ENCODE results near the gene ROR1. TPM values are rescaled to one million over a fixed set of nuclear protein-coding genes. Genes with fewer than 3 reads are reported as not detected.

ROR1 gene
- total and polyA plus RNA-seq, 2 donors (not counting 3 experiments of a cell fraction or from before 2014, with no cell fraction given): 2.6 to 3.5 TPM

- dilution Hi-C loops (cut with MboI; ENCODE audit: extremely low pct_ligation_motif_present, low sequenced_read_pairs): no loop called here
Measured at GRCh38 chr1:63987628-63988024, 213.8 kb downstream of the ROR1 start.

GRCh38 chr1:63988941-63989340, 215.1 kb downstream of the ROR1 start:
- H3K36me3 ChIP-seq (ENCODE audit: control insufficient read depth in 2 of 2, extremely low read depth in 1 of 2, insufficient read depth in 2 of 2, low read length in 2 of 2): no peaks in the 10 kb centered on the region
- no peak overlapping the region for H3K4me2 ChIP-seq (ENCODE audit: insufficient read depth, low read length)
- BruUV-seq (replicated peaks): no TSS peak
- no peaks in the 10 kb centered on the region for H3K9me3 ChIP-seq (replicated peaks; ENCODE audit: control insufficient read depth, insufficient read depth, low read length)
- H3K79me2 ChIP-seq (ENCODE audit: control insufficient read depth, insufficient read depth, low read length): no peaks in the 10 kb centered on the region
- no peaks in the 10 kb centered on the region for H4K20me1 ChIP-seq (replicated peaks; ENCODE audit: control insufficient read depth, extremely low read depth, insufficient read depth, low read length)
- no peak overlapping the region for H2AFZ ChIP-seq (ENCODE audit: low read depth, low read length)
- intact Hi-C loops (cut with micrococcal nuclease): no loop called here
- H3K4me1 ChIP-seq (ENCODE audit: control insufficient read depth, extremely low read depth, insufficient read depth, low read length): no peaks in the 10 kb centered on the region
- ChIA-PET POLR2A (no interaction called here), CTCF (no interaction called here)
- no peaks in the 10 kb centered on the region for H3K27me3 ChIP-seq (ENCODE audit: control insufficient read depth in 2 of 2, insufficient read depth in 2 of 2, low read length in 2 of 2)
- no peak overlapping the region for H3K9ac ChIP-seq (replicated peaks; ENCODE audit: extremely low read depth, insufficient read depth, low read length)
- no peak overlapping the region for H3K4me3 ChIP-seq (replicated peaks in 1 of 3; ENCODE audit: insufficient read depth in 1 of 3, low read depth in 1 of 3, low read length in 3 of 3)
- H3K27ac ChIP-seq (ENCODE audit: insufficient read depth, low read depth, low read length): no peak overlapping the region
- FAIRE-seq (no peak), DNase-seq (ENCODE audit: low read depth, low spot score) (no peak)
- H3K9me1 ChIP-seq (replicated peaks; ENCODE audit: control insufficient read depth, extremely low read depth, insufficient read depth, low read length): no peaks in the 10 kb centered on the region
- dilution Hi-C loops (cut with MboI; ENCODE audit: extremely low pct_ligation_motif_present, low sequenced_read_pairs): no loop called here
- TF ChIP-seq EZH2 (IDR thresholded peaks at IDR 0.05; ENCODE audit: borderline replicate concordance, low read depth, low read length, severe bottlenecking): no peak

More at GRCh38 chr1:63987628-63988024, 213.8 kb downstream of the ROR1 start:
- no peaks in the 10 kb centered on the region for H3K9me1 ChIP-seq (replicated peaks; ENCODE audit: control insufficient read depth, extremely low read depth, insufficient read depth, low read length)
- H2AFZ ChIP-seq (ENCODE audit: low read depth, low read length): no peak overlapping the region
- H3K9ac ChIP-seq (replicated peaks; ENCODE audit: extremely low read depth, insufficient read depth, low read length): no peak overlapping the region
- FAIRE-seq (no peak), DNase-seq (ENCODE audit: low read depth, low spot score) (no peak)
- no peaks in the 10 kb centered on the region for H3K4me1 ChIP-seq (ENCODE audit: control insufficient read depth, extremely low read depth, insufficient read depth, low read length)
- H3K79me2 ChIP-seq (ENCODE audit: control insufficient read depth, insufficient read depth, low read length): no peaks in the 10 kb centered on the region
- no peak overlapping the region for H3K4me2 ChIP-seq (ENCODE audit: insufficient read depth, low read length)
- CTCF ChIA-PET: interaction anchor here (0.7 kb wide), 1 partner anchor 57 kb away, joined by 3 read pairs; no protein-coding TSS in a partner anchor
- H3K27ac ChIP-seq (ENCODE audit: insufficient read depth, low read depth, low read length): no peak overlapping the region
- no peak overlapping the region for H3K4me3 ChIP-seq (replicated peaks in 1 of 3; ENCODE audit: insufficient read depth in 1 of 3, low read depth in 1 of 3, low read length in 3 of 3)
- TF ChIP-seq EZH2 (IDR thresholded peaks at IDR 0.05; ENCODE audit: borderline replicate concordance, low read depth, low read length, severe bottlenecking): no peak
- TF ChIP-seq CTCF (IDR thresholded peaks at IDR 0.05; ENCODE audit: extremely low read depth in 1 of 2, insufficient read depth in 1 of 2, low read depth in 1 of 2, low read length in 2 of 2): no peak
- POLR2A ChIA-PET: no interaction called here
- no peaks in the 10 kb centered on the region for H3K27me3 ChIP-seq (ENCODE audit: control insufficient read depth in 2 of 2, insufficient read depth in 2 of 2, low read length in 2 of 2)
- H3K9me3 ChIP-seq (replicated peaks; ENCODE audit: control insufficient read depth, insufficient read depth, low read length): no peaks in the 10 kb centered on the region
- intact Hi-C loops (cut with micrococcal nuclease): no loop called here
- no TSS peak for BruUV-seq (replicated peaks)
- H3K36me3 ChIP-seq (ENCODE audit: control insufficient read depth in 2 of 2, extremely low read depth in 1 of 2, insufficient read depth in 2 of 2, low read length in 2 of 2): no peaks in the 10 kb centered on the region
- H4K20me1 ChIP-seq (replicated peaks; ENCODE audit: control insufficient read depth, extremely low read depth, insufficient read depth, low read length): no peaks in the 10 kb centered on the region

All from endothelial cell of umbilical vein (primary cell).